H1 (cell line): ENCODE measurements around the gene ADM2. TPM values are rescaled to one million over a fixed set of nuclear protein-coding genes. Genes with fewer than 3 reads are reported as not detected.

Experiments
- CTCF ChIA-PET: fragments of 300-600 bp; sonication (Branson Sonifier 250); formaldehyde crosslinking; loops from one replicate; lab custom pipeline; 2021; ENCODE audit not compliant: partially characterized antibody; lab: Charles Lee
- POLR2A ChIA-PET: fragments of 300-600 bp; sonication (Branson Sonifier 250); formaldehyde crosslinking; loops from one replicate; lab custom pipeline; 2021; ENCODE audit warnings: inconsistent platforms; ENCODE audit not compliant: partially characterized antibody; lab: Charles Lee
- DNase-seq, 2 experiments: peaks; one replicate each; pipeline versions ENCODE4 v3.0.0 to v3.0.0-alpha.2; 2010 to 2022; ENCODE audit warnings: low spot score in 2 of 2, low read depth in 1 of 2, mixed read lengths in 1 of 2
- FAIRE-seq: peaks from 2 replicates; lab custom pipeline; 2011; peaks lifted over from hg19 to GRCh38; lab: Jason Lieb, UNC
- H2AFZ ChIP-seq: 2 replicates; pipeline ENCODE4 v1.8.1; 2012; ENCODE audit warnings: low read length, inconsistent platforms
- H2AK5ac ChIP-seq: 2 replicates; pipeline ENCODE4 v1.6.1; 2013; ENCODE audit warnings: low read depth, low read length
- H2BK120ac ChIP-seq: replicated peaks from 2 replicates; pipeline ENCODE3; 2013; ENCODE audit warnings: low read depth, low read length, inconsistent platforms
- H2BK12ac ChIP-seq: 2 replicates; pipeline ENCODE4 v1.6.1; 2013; ENCODE audit warnings: low read depth, low read length
- H2BK15ac ChIP-seq: 2 replicates; pipeline ENCODE4 v1.6.1; 2013; ENCODE audit warnings: low read length
- H2BK20ac ChIP-seq: 2 replicates; pipeline ENCODE4 v1.6.1; 2013; ENCODE audit warnings: low read length
- H2BK5ac ChIP-seq: 2 replicates; pipeline ENCODE4 v1.6.1; 2013; ENCODE audit warnings: low read depth, low read length
- H3K14ac ChIP-seq: 2 replicates; pipeline ENCODE4 v1.6.1; 2013; ENCODE audit warnings: inconsistent platforms; ENCODE audit not compliant: insufficient read length
- H3K18ac ChIP-seq: 2 replicates; pipeline ENCODE4 v1.6.1; 2013; ENCODE audit warnings: low read length; ENCODE audit errors: extremely low read depth
- H3K23ac ChIP-seq: 2 replicates; pipeline ENCODE4 v1.6.1; 2013; ENCODE audit warnings: inconsistent platforms; ENCODE audit not compliant: insufficient read length
- H3K23me2 ChIP-seq: 2 replicates; pipeline ENCODE4 v1.6.1; 2013; ENCODE audit warnings: low read depth, low read length
- H3K27ac ChIP-seq: 2 replicates; pipeline ENCODE4 v1.6.1; 2011; ENCODE audit warnings: low read depth, low read length, inconsistent platforms
- H3K27me3 ChIP-seq, 4 experiments: replicated peaks in 1 of 4; 1 replicate in 1 of 4; 2 replicates in 3 of 4; pipeline versions ENCODE4 v1.6.1 to v1.8.1; 2011 to 2013; ENCODE audit warnings: low read length in 3 of 4, mild to moderate bottlenecking in 3 of 4, inconsistent platforms in 2 of 4, mixed read lengths in 2 of 4, moderate library complexity in 1 of 4; ENCODE audit not compliant: control insufficient read depth in 3 of 4, insufficient read depth in 3 of 4; ENCODE audit errors: extremely low read depth in 1 of 4
- H3K36me3 ChIP-seq, 4 experiments: 2 replicates each; pipeline versions ENCODE4 v1.6.1 to v1.8.1; 2011 to 2013; ENCODE audit warnings: mild to moderate bottlenecking in 4 of 4, low read length in 3 of 4, moderate library complexity in 2 of 4, control low read depth in 1 of 4, inconsistent platforms in 1 of 4; ENCODE audit not compliant: insufficient read depth in 4 of 4, control insufficient read depth in 2 of 4
- H3K4ac ChIP-seq: replicated peaks from 2 replicates; pipeline ENCODE3; 2013; ENCODE audit warnings: low read length, low read depth, mixed read lengths, inconsistent platforms; ENCODE audit not compliant: insufficient read length
- H3K4me1 ChIP-seq, 4 experiments: replicated peaks in 1 of 4; 1 replicate in 1 of 4; 2 replicates in 3 of 4; pipeline versions ENCODE4 v1.6.1 to v1.8.1; 2011 to 2013; ENCODE audit warnings: low read length in 3 of 4, inconsistent platforms in 2 of 4, mixed read lengths in 1 of 4; ENCODE audit not compliant: insufficient read depth in 4 of 4, control insufficient read depth in 3 of 4
- H3K4me2 ChIP-seq, 2 experiments: 2 replicates each; pipeline versions ENCODE4 v1.6.1 to v1.8.1; 2011 to 2013; ENCODE audit warnings: low read depth in 2 of 2, low read length in 2 of 2, control low read depth in 1 of 2, inconsistent platforms in 1 of 2, mild to moderate bottlenecking in 1 of 2; ENCODE audit not compliant: insufficient read depth in 1 of 2
- H3K4me3 ChIP-seq, 4 experiments: fragments of 200-600, 300-600 bp in 1 of 4; sonication (generic), shearing (Covaris generic), sonication (Bioruptor Twin) in 1 of 4; 2 replicates each; pipeline versions ENCODE4 v1.5.1 to v1.8.1; 2011 to 2016; ENCODE audit warnings: low read length in 4 of 4, low read depth in 3 of 4, control low read depth in 2 of 4, inconsistent platforms in 2 of 4, mild to moderate bottlenecking in 2 of 4, mixed read lengths in 1 of 4, moderate library complexity in 1 of 4; ENCODE audit not compliant: insufficient read depth in 2 of 4; ENCODE audit errors: extremely low read depth in 1 of 4
- H3K56ac ChIP-seq: replicated peaks from 2 replicates; pipeline ENCODE3; 2013; ENCODE audit warnings: low read depth, mild to moderate bottlenecking, mixed read lengths, low read length, inconsistent platforms; ENCODE audit not compliant: insufficient read length
- H3K79me1 ChIP-seq: 2 replicates; pipeline ENCODE4 v1.6.1; 2013; ENCODE audit warnings: low read depth, low read length, control low read depth
- H3K79me2 ChIP-seq, 2 experiments: 2 replicates each; pipeline versions ENCODE4 v1.6.1 to v1.8.1; 2012 to 2013; ENCODE audit warnings: low read length in 2 of 2, mild to moderate bottlenecking in 2 of 2, inconsistent platforms in 1 of 2; ENCODE audit not compliant: insufficient read depth in 2 of 2, control insufficient read depth in 1 of 2
- H3K9ac ChIP-seq, 4 experiments: replicated peaks in 1 of 4; 1 replicate in 1 of 4; 2 replicates in 3 of 4; pipeline versions ENCODE4 v1.6.1 to v1.8.1; 2011 to 2013; ENCODE audit warnings: low read depth in 3 of 4, low read length in 3 of 4, control low read depth in 2 of 4, mild to moderate bottlenecking in 2 of 4, moderate library complexity in 2 of 4, inconsistent platforms in 1 of 4; ENCODE audit errors: extremely low read depth in 1 of 4
- H3K9me3 ChIP-seq, 2 experiments: 2 replicates each; pipeline versions ENCODE4 v1.6.1 to v1.8.1; 2012 to 2013; ENCODE audit warnings: mild to moderate bottlenecking in 2 of 2, moderate library complexity in 2 of 2, control low read depth in 1 of 2, inconsistent platforms in 1 of 2, low read depth in 1 of 2, low read length in 1 of 2, mixed read lengths in 1 of 2; ENCODE audit not compliant: insufficient read depth in 2 of 2
- H4K20me1 ChIP-seq, 2 experiments: replicated peaks in 1 of 2; 2 replicates each; pipeline versions ENCODE3 to v1.8.1; 2011 to 2013; ENCODE audit warnings: inconsistent platforms in 2 of 2, low read length in 2 of 2, mild to moderate bottlenecking in 1 of 2; ENCODE audit not compliant: insufficient read depth in 2 of 2, control insufficient read depth in 1 of 2
- H4K5ac ChIP-seq: 2 replicates; pipeline ENCODE4 v1.6.1; 2013; ENCODE audit warnings: low read length, low read depth, mixed read lengths, inconsistent platforms; ENCODE audit not compliant: insufficient read length
- H4K8ac ChIP-seq: 2 replicates; pipeline ENCODE4 v1.8.0; 2013; ENCODE audit warnings: mild to moderate bottlenecking, moderate library complexity, low read length, inconsistent platforms; ENCODE audit not compliant: insufficient read depth; ENCODE audit errors: extremely low read depth
- H4K91ac ChIP-seq: replicated peaks from 2 replicates; pipeline ENCODE3; 2013; ENCODE audit warnings: low read length, mixed read lengths, inconsistent platforms; ENCODE audit not compliant: insufficient read length
- HDAC2 ChIP-seq, 2 experiments: fragments of 300-600 bp in 1 of 2; sonication (generic) in 1 of 2; IDR thresholded peaks; 2 replicates each; pipeline ENCODE4 v1.6.1; 2011 to 2012; ENCODE audit warnings: low read depth in 2 of 2, low read length in 2 of 2, mild to moderate bottlenecking in 2 of 2, moderate library complexity in 2 of 2, borderline replicate concordance in 1 of 2, inconsistent platforms in 1 of 2
- NRF1 ChIP-seq: IDR thresholded peaks from 2 replicates; pipeline ENCODE4 v1.6.1; 2011; ENCODE audit warnings: mild to moderate bottlenecking, low read depth, low read length, improper control_type of control experiment
- SIN3A ChIP-seq, 2 experiments: IDR thresholded peaks in 1 of 2; conservative IDR thresholded peaks in 1 of 2; 2 replicates each; pipeline ENCODE4 v1.6.1; 2011 to 2012; ENCODE audit warnings: low read length in 2 of 2, improper control_type of control experiment in 1 of 2, low read depth in 1 of 2, mild to moderate bottlenecking in 1 of 2
- SP2 ChIP-seq: IDR thresholded peaks from 2 replicates; pipeline ENCODE4 v1.6.1; 2012; ENCODE audit warnings: mild to moderate bottlenecking, low read length, inconsistent platforms
- TAF7 ChIP-seq: optimal IDR thresholded peaks from 2 replicates; pipeline ENCODE3; 2011; ENCODE audit warnings: low read depth, mild to moderate bottlenecking, inconsistent platforms, low read length, moderate library complexity, borderline replicate concordance
- TEAD4 ChIP-seq: IDR thresholded peaks from 2 replicates; pipeline ENCODE4 v1.6.1; 2012; ENCODE audit warnings: low read depth, low read length, inconsistent platforms, mixed read lengths
- WGBS, 2 experiments: shearing (Covaris generic) in 1 of 2; methylation state at CpG; one replicate each; pipeline versions ENCODE4 v1.1.6 to v1.1.7; 2013 to 2015; ENCODE audit warnings: low lambda C conversion rate in 2 of 2, mixed read lengths in 2 of 2, inconsistent platforms in 1 of 2, low coverage in 1 of 2, missing lambda C conversion rate in 1 of 2; ENCODE audit not compliant: insufficient replicate concordance in 2 of 2, insufficient coverage in 1 of 2, insufficient read length in 1 of 2; ENCODE audit errors: extremely low coverage in 1 of 2, missing lambda C conversion rate in 1 of 2; 5-methylcytosine and 5-hydroxymethylcytosine counted together
- polyA plus RNA-seq, 7 experiments: library from polyadenylated mRNA; depleted of rRNA in 3 of 7; stranded (reverse) in 5 of 7; unstranded in 2 of 7; fragments of >200 nt in 5 of 7; fragments of 200-250 nt in 2 of 7; gene quantifications; 1 replicate in 5 of 7; 2 replicates in 1 of 7; 4 replicates in 1 of 7; pipeline versions ENCODE4 v1.2.1 to v1.2.3, GENCODE V29; 2011 to 2013; ENCODE audit warnings: missing spikeins in 2 of 7, mixed read lengths in 2 of 7
- total RNA-seq: library from RNA; stranded (reverse); fragmentation: NEBNext Ultra II Directional; extraction: Animal tissue kit (Norgen Biotek cat#: 25700); gene quantifications from 2 replicates; pipeline ENCODE4 v1.2.1, GENCODE V29; 2021
- TF ChIP-seq, protein P1 (sequence below): IDR thresholded peaks from 2 replicates; pipeline ENCODE4 v1.6.1; 2011; ENCODE audit warnings: low read length, improper control_type of control experiment

ADM2 gene
- total and polyA plus RNA-seq, 2 of the 8 experiments (the other 6 are each of a cell fraction or from before 2014, with no cell fraction given): 3.3 to 7.5 TPM

GRCh38 chr22:50482107-50483074 is 1.0 kb downstream of the ADM2 start:
- Histone ChIP-seq H2BK5ac (peak overlapping the region; percentile 44; the same call in 1 of the 2 replicates), H3K27me3 (peaks cover 1 to 22% (median 13%) of the 10 kb centered on the region in 4 experiments; a peak in 6 of 7 replicates), H2BK12ac (0 out of 2 replicates have a peak overlapping the region, but pooled peaks have one; percentile 81), H3K23ac (no peak overlapping the region), H3K4ac (peak overlapping the region; percentile 53), H3K79me2 (no peaks in the 10 kb centered on the region), H3K14ac (no peak overlapping the region), H3K27ac (no peak overlapping the region), H4K8ac (peak overlapping the region; percentile 62; the same call in 1 of the 2 replicates), H3K23me2 (peaks cover 4% of the 10 kb centered on the region; the same call in 1 of the 2 replicates), H3K56ac (no peak overlapping the region), H2BK120ac (no peak overlapping the region), H3K4me1 (peaks cover 0 to 5% (median 0%) of the 10 kb centered on the region in 4 experiments; a peak in 3 of 7 replicates), H4K5ac (no peak overlapping the region), H2AFZ (no peak overlapping the region), H3K36me3 (0 out of 8 replicates have a peak, but pooled peaks cover 0 to 2% (median 0%) of the 10 kb centered on the region in 4 experiments), H4K91ac (peak overlapping the region; percentile 74), H2BK20ac (no peak overlapping the region), H3K79me1 (no peaks in the 10 kb centered on the region), H3K9ac (peak overlapping the region in 3 of 4 experiments; percentile 44 to 69 (median 52); a peak in 5 of 7 replicates), H3K9me3 (no peaks in the 10 kb centered on the region), H2AK5ac (no peak overlapping the region), H2BK15ac (no peak overlapping the region), H3K4me2 (peak overlapping the region; percentile 44 to 74; a peak in 3 of 4 replicates), H3K4me3 (peak overlapping the region; percentile 50 to 74 (median 58)), H3K18ac (no peak overlapping the region; the same call in 1 of the 2 replicates), H4K20me1 (peaks cover 0 to 3% of the 10 kb centered on the region in 2 experiments)
- CTCF ChIA-PET: interaction anchor here (0.6 to 5.6 kb wide), 8 partner anchors 9 to 214 kb away, joined by 3 to 54 read pairs (median 4); partner anchors contain the start of gene SCO2
- DNase-seq: peak in 1 of 2 experiments; percentile 74
- POLR2A ChIA-PET: interaction anchor here (0.8 to 4.8 kb wide), 14 partner anchors 9 to 44 kb away, joined by 3 to 21 read pairs (median 4); partner anchors contain the start of genes LMF2, NCAPH2 and SCO2
- FAIRE-seq: no peak
- 74% methylated on average over 22 of the region's 35 CpGs; no CpG with 5 or more reads in 1 of the 2 experiments for WGBS, 2 experiments
- TF ChIP-seq TEAD4 (no peak), NRF1 (no peak), HDAC2 (IDR thresholded peaks at IDR 0.05; ENCODE audit: borderline replicate concordance in 1 of 2, low read depth in 2 of 2, low read length in 2 of 2) (0 out of 4 replicates have a peak, but pooled peaks of 1 of the 2 experiments have one; percentile 38), SIN3A (conservative IDR thresholded peaks at IDR 0.05 in 1 of 2, IDR thresholded peaks at IDR 0.05 in 1 of 2; ENCODE audit: low read depth in 1 of 2, low read length in 2 of 2) (no peak; a peak in 1 of 4 replicates), TAF7 (no peak), SP2 (no peak)
- TF ChIP-seq, protein P1, sequence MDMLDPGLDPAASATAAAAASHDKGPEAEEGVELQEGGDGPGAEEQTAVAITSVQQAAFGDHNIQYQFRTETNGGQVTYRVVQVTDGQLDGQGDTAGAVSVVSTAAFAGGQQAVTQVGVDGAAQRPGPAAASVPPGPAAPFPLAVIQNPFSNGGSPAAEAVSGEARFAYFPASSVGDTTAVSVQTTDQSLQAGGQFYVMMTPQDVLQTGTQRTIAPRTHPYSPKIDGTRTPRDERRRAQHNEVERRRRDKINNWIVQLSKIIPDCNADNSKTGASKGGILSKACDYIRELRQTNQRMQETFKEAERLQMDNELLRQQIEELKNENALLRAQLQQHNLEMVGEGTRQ: peak; percentile 79
